Loucy (cell line): ENCODE results near the gene POLR2I.

Experiments
- H2AFZ ChIP-seq: fragments of 200-600 bp; sonication (generic); 2 replicates; pipeline ENCODE4 v1.6.0; 2016; ENCODE audit warnings: antibody characterized with exemption, mild to moderate bottlenecking, low read length, moderate library complexity
- H3F3A ChIP-seq: fragments of 200-600 bp; 2 replicates; pipeline ENCODE4 v1.6.0; 2016; ENCODE audit warnings: antibody characterized with exemption, low read depth, mild to moderate bottlenecking
- H3K27me3 ChIP-seq: fragments of 200-600 bp; sonication (generic); 2 replicates; pipeline ENCODE4 v1.6.1; 2014; ENCODE audit warnings: low read length, mild to moderate bottlenecking; ENCODE audit not compliant: insufficient read depth, poor library complexity, severe bottlenecking
- H3K36me3 ChIP-seq: fragments of 200-600 bp; sonication (generic); 2 replicates; pipeline ENCODE4 v1.6.1; 2016; ENCODE audit warnings: low read length; ENCODE audit not compliant: insufficient read depth
- H3K4me1 ChIP-seq: fragments of 200-600 bp; sonication (generic); 2 replicates; pipeline ENCODE4 v1.5.1; 2014; ENCODE audit warnings: low read length, mild to moderate bottlenecking; ENCODE audit not compliant: insufficient read depth, poor library complexity, severe bottlenecking
- H3K4me2 ChIP-seq: fragments of 200-600 bp; sonication (generic); 2 replicates; pipeline ENCODE4 v1.6.0; 2014; ENCODE audit warnings: antibody characterized with exemption, low read length, low read depth, mild to moderate bottlenecking; ENCODE audit not compliant: poor library complexity, severe bottlenecking
- H3K4me3 ChIP-seq: fragments of 200-600 bp; sonication (generic); 2 replicates; pipeline ENCODE4 v1.5.1; 2014; ENCODE audit warnings: low read length, mild to moderate bottlenecking, mixed read lengths; ENCODE audit not compliant: poor library complexity, severe bottlenecking
- H3K79me2 ChIP-seq: fragments of 200-600 bp; sonication (generic); 2 replicates; pipeline ENCODE4 v1.6.1; 2014; ENCODE audit warnings: low read length; ENCODE audit not compliant: insufficient read depth
- H3K9ac ChIP-seq: fragments of 200-600 bp; sonication (generic); 2 replicates; pipeline ENCODE4 v1.6.0; 2014; ENCODE audit warnings: mild to moderate bottlenecking, low read depth, low read length, moderate library complexity; ENCODE audit not compliant: poor library complexity, severe bottlenecking
- H3K9me2 ChIP-seq: fragments of 200-600 bp; sonication (generic); replicated peaks from 2 replicates; pipeline ENCODE4 v1.6.1; 2016; ENCODE audit warnings: low read depth, low read length, mixed read lengths
- H3K9me3 ChIP-seq: fragments of 200-600 bp; sonication (generic); 2 replicates; pipeline ENCODE4 v1.6.1; 2014; ENCODE audit warnings: mild to moderate bottlenecking, antibody characterized with exemption, low read length, low read depth; ENCODE audit not compliant: insufficient read depth
- H4K20me1 ChIP-seq: fragments of 200-600 bp; sonication (generic); 2 replicates; pipeline ENCODE4 v1.6.0; 2014; ENCODE audit warnings: antibody characterized with exemption, low read length, mild to moderate bottlenecking; ENCODE audit not compliant: insufficient read depth, poor library complexity, severe bottlenecking
- EZH2phosphoT487 ChIP-seq: fragments of 200-600 bp; IDR thresholded peaks from 2 replicates; pipeline ENCODE4 v1.6.1; 2018; ENCODE audit warnings: antibody characterized with exemption, mild to moderate bottlenecking, moderate library complexity, borderline replicate concordance
- TF ChIP-seq, protein P1 (sequence below): fragments of 200-600 bp; sonication (generic); conservative IDR thresholded peaks from 2 replicates; pipeline ENCODE4 v1.5.1; 2014; ENCODE audit warnings: mild to moderate bottlenecking, antibody characterized with exemption, low read length

Gene POLR2I

DNA sequence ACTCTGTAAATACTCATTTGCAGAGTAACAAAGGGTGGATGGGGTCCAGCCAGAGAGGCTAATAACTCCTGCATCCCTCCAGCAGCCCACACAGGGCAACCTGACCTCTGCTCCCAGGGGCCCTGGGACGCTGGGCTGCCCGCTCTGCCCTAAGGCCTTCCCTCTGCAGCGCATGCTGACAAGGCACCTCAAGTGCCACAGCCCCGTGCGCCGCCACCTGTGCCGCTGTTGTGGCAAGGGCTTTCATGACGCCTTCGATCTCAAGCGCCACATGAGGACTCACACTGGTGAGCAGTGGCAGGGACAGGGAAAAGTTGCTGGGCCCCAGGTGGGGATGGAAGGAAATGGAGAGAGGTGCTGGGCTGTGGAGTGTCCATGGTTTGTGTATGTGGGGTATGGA is 2.0 kb downstream of the POLR2I start:
- peaks cover 36% of the 10 kb centered on the region for H3K79me2 ChIP-seq
- no peak overlapping the region for H3K9ac ChIP-seq
- H2AFZ ChIP-seq, result no peak overlapping the region
- no peak for TF ChIP-seq EZH2phosphoT487
- TF ChIP-seq, protein P1, sequence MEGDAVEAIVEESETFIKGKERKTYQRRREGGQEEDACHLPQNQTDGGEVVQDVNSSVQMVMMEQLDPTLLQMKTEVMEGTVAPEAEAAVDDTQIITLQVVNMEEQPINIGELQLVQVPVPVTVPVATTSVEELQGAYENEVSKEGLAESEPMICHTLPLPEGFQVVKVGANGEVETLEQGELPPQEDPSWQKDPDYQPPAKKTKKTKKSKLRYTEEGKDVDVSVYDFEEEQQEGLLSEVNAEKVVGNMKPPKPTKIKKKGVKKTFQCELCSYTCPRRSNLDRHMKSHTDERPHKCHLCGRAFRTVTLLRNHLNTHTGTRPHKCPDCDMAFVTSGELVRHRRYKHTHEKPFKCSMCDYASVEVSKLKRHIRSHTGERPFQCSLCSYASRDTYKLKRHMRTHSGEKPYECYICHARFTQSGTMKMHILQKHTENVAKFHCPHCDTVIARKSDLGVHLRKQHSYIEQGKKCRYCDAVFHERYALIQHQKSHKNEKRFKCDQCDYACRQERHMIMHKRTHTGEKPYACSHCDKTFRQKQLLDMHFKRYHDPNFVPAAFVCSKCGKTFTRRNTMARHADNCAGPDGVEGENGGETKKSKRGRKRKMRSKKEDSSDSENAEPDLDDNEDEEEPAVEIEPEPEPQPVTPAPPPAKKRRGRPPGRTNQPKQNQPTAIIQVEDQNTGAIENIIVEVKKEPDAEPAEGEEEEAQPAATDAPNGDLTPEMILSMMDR, result no peak
- no peaks in the 10 kb centered on the region for H3K9me2 ChIP-seq
- H3K36me3 ChIP-seq, result no peaks in the 10 kb centered on the region
- H3F3A ChIP-seq, result no peaks in the 10 kb centered on the region
- H3K4me3 ChIP-seq, result peak overlapping the region; percentile 90
- peaks cover 16% of the 10 kb centered on the region for H3K4me1 ChIP-seq
- peaks cover 11% of the 10 kb centered on the region for H4K20me1 ChIP-seq
- H3K4me2 ChIP-seq, result no peak overlapping the region
- no peaks in the 10 kb centered on the region for H3K9me3 ChIP-seq
- no peaks in the 10 kb centered on the region for H3K27me3 ChIP-seq

DNA sequence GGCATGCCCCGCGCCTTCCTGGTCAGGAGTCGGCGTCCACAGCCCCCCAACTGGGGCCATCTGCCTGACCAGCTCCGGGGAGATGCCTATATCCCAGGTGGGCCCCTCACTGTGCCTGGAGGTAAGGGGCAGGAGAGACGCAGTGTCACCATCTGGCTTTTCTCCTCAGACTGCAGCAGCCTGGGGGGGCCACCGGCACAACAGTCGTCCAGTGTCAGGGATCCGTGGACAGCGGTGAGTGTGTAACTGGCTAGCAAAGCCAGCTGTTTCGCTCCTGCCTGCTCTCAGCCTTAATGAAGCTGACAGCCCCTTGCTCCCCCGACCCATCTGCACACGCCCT is 3.5 kb downstream of the POLR2I start:
- no peak overlapping the region for H3K9ac ChIP-seq
- no peaks in the 10 kb centered on the region for H3K9me2 ChIP-seq
- H2AFZ ChIP-seq, result no peak overlapping the region
- H4K20me1 ChIP-seq, result peaks cover 9% of the 10 kb centered on the region
- peaks cover 25% of the 10 kb centered on the region for H3K79me2 ChIP-seq
- H3K36me3 ChIP-seq, result no peaks in the 10 kb centered on the region
- H3K27me3 ChIP-seq, result no peaks in the 10 kb centered on the region
- TF ChIP-seq, protein P1, result no peak
- TF ChIP-seq EZH2phosphoT487, result no peak
- peaks cover 12% of the 10 kb centered on the region for H3K4me1 ChIP-seq
- no peaks in the 10 kb centered on the region for H3K9me3 ChIP-seq
- H3K4me3 ChIP-seq, result no peak overlapping the region
- H3F3A ChIP-seq, result no peaks in the 10 kb centered on the region
- H3K4me2 ChIP-seq, result no peak overlapping the region

DNA sequence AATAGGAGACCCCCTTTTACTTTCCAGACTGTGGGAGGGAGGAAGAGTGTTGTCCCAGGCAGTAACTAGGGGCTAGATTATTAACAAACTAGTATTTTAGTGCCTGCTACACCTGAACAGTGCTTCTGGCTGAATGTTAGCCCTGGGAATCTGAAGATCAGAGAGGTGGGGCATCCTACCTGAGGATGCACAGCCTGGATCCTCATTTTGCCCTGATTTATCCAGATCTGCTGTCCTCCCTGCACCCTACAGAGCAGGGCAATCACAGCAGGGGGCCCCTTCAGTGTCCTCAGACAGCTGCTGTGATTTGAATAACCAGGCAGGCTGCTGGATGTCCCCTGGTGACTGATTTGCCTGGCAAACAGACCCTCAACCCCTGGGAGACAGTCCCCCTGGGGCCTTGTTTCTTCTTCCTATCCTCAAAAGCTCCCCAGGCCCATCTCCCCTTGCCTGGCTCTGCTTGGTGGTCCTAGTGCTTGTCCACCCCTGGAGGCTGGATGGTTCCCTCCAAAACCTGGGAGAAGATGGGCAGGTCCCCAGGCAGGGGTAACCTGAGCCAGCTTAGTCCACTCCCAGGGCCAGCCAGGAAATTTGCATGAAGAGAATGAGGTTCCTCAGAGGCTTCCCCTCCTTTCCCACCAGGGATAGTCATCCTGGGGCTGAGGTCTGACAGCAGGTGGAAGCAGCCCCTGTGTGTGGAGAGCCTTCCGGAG is 4.0 kb downstream of the POLR2I start, which contains the start of gene OVOL3:
OVOL3 (plus strand) TSS at position 657 of the 713 bp plus-strand sequence. CDS start 60 bp downstream, outside the sequence.
- no peak within 1 kb of the TSS for H3K4me2 ChIP-seq
- TF ChIP-seq EZH2phosphoT487, result no peak
- TF ChIP-seq, protein P1, result no peak
- no peak within 1 kb of the TSS for H2AFZ ChIP-seq
- H3K9me3 ChIP-seq, result no peaks in the 10 kb centered on the region
- H3F3A ChIP-seq, result no peaks in the 10 kb centered on the region
- no peaks in the 10 kb centered on the region for H3K36me3 ChIP-seq
- H3K9ac ChIP-seq, result no peak within 1 kb of the TSS
- no peak within 1 kb of the TSS for H3K4me3 ChIP-seq
- peaks cover 4% of the 10 kb centered on the region for H4K20me1 ChIP-seq
- H3K9me2 ChIP-seq, result no peaks in the 10 kb centered on the region
- no peaks in the 10 kb centered on the region for H3K27me3 ChIP-seq
- H3K79me2 ChIP-seq, result peaks cover 20% of the 10 kb centered on the region
- peaks cover 8% of the 10 kb centered on the region for H3K4me1 ChIP-seq
